Brain pericyte (primary cell): ENCODE results near the gene CCL22.

Source experiments
- DNase-seq: peaks from one replicate; pipeline ENCODE4 v3.0.0-alpha.2; 2012; ENCODE audit warnings: low read depth, low spot score

CCL22 gene

GRCh38 chr16:57347858-57348257, 10.7 kb upstream of the CCL22 start:
- no peak for DNase-seq

- DNase-seq: no peak
Observed at GRCh38 chr16:57348327-57348726, 10.3 kb upstream of the CCL22 start.

- no peak for DNase-seq
Observed at GRCh38 chr16:57349212-57350031, 9.2 kb upstream of the CCL22 start.

GRCh38 chr16:57352636-57353047, 5.9 kb upstream of the CCL22 start:
- DNase-seq: no peak

- no peak for DNase-seq
Observed at GRCh38 chr16:57354311-57354710, 4.3 kb upstream of the CCL22 start.

- DNase-seq: no peak
Observed at GRCh38 chr16:57355898-57356414, 2.6 kb upstream of the CCL22 start.

- no peak for DNase-seq
Observed at GRCh38 chr16:57356547-57356946, 2.0 kb upstream of the CCL22 start.

GRCh38 chr16:57357330-57358085, 1.1 kb upstream of the CCL22 start:
- no peak for DNase-seq

GRCh38 chr16:57358086-57358420, 530 bp upstream of the CCL22 start:
- DNase-seq: no peak

- no peak for DNase-seq
Observed at GRCh38 chr16:57360321-57360935, 1.8 kb downstream of the CCL22 start.

GRCh38 chr16:57361404-57361803, 2.8 kb downstream of the CCL22 start:
- no peak for DNase-seq

- DNase-seq: no peak
Observed at GRCh38 chr16:57364143-57364542, 5.6 kb downstream of the CCL22 start.

GRCh38 chr16:57366544-57367040, 8.0 kb downstream of the CCL22 start:
- no peak for DNase-seq

GRCh38 chr16:57367116-57367752, 8.7 kb downstream of the CCL22 start:
- no peak for DNase-seq

- no peak for DNase-seq
Observed at GRCh38 chr16:57371494-57372371, 13.2 kb downstream of the CCL22 start.

- DNase-seq: no peak
Observed at GRCh38 chr16:57372372-57373116, 14.0 kb downstream of the CCL22 start, which contains the start of gene CX3CL1. Gene CX3CL1 (plus strand): TSS chr16:57372490. CDS start chr16:57372569, 79 bp downstream.

GRCh38 chr16:57373117-57373947, 14.7 kb downstream of the CCL22 start:
- DNase-seq: no peak

GRCh38 chr16:57374067-57374534, 15.5 kb downstream of the CCL22 start:
- DNase-seq: no peak
